ENCODE measurements around the gene MAMDC4.
"Not testable (repeated sequence)": the region's sequence is repeated elsewhere in the genome, so short reads cannot be mapped to it uniquely, and the experiment has no call there.

Gene MAMDC4

GRCh38 chr9:136866898-136867421, 14.8 kb downstream of the MAMDC4 start:
- not testable (repeated sequence) for H2BK12ac ChIP-seq (ENCODE audit: low read length); H4K8ac ChIP-seq (ENCODE audit: low read depth, low read length); H3K4me1 ChIP-seq (ENCODE audit: control insufficient read depth in 2 of 2, insufficient read depth in 1 of 2, low read depth in 1 of 2, low read length in 2 of 2); H2BK120ac ChIP-seq (ENCODE audit: low read depth, low read length); DNase-seq (ENCODE audit: low spot score); H3K18ac ChIP-seq (ENCODE audit: low read length); H3K4me2 ChIP-seq (ENCODE audit: insufficient read depth, low read length, poor library complexity, severe bottlenecking); H3K14ac ChIP-seq (ENCODE audit: low read length); H3K9ac ChIP-seq (ENCODE audit: low read depth, low read length, poor library complexity); H3K27ac ChIP-seq (replicated peaks; ENCODE audit: low read length); H4K91ac ChIP-seq (ENCODE audit: low read depth, low read length, poor library complexity); H2BK15ac ChIP-seq (ENCODE audit: low read length); H3K23ac ChIP-seq (ENCODE audit: low read depth, low read length, poor library complexity); H2AK5ac ChIP-seq (ENCODE audit: low read depth, low read length); H2BK5ac ChIP-seq (ENCODE audit: low read length); H3K27me3 ChIP-seq (ENCODE audit: control insufficient read depth in 3 of 3, insufficient read depth in 3 of 3, low read depth in 1 of 3, low read length in 3 of 3); H3K4ac ChIP-seq (ENCODE audit: low read length)
- Histone ChIP-seq H3K79me1 (ENCODE audit: low read depth, low read length) (peaks cover 24% of the 10 kb centered on the region), H3K36me3 (replicated peaks in 1 of 2; ENCODE audit: control insufficient read depth in 2 of 2, insufficient read depth in 2 of 2, low read length in 2 of 2) (peaks cover 23 to 42% of the 10 kb centered on the region in 2 donors), H2AFZ (ENCODE audit: low read length) (peak overlapping the region; percentile 89), H3K9me3 (replicated peaks in 1 of 2; ENCODE audit: control insufficient read depth in 2 of 2, insufficient read depth in 1 of 2, low read depth in 1 of 2, low read length in 2 of 2) (peaks cover 14 to 33% of the 10 kb centered on the region in 2 donors), H3K4me3 (ENCODE audit: low read length in 2 of 2) (peak overlapping the region in 1 of 2 donors; percentile 92)
- no CpG with 5 or more reads among the region's 29 CpGs for WGBS, 2 donors (ENCODE audit: extremely low coverage in 2 of 2, insufficient read length in 2 of 2, insufficient replicate concordance in 1 of 2)

- H3K27ac ChIP-seq (replicated peaks; ENCODE audit: low read length): no peak overlapping the region
- no peak overlapping the region for H2BK120ac ChIP-seq (ENCODE audit: low read depth, low read length)
- H3K4me2 ChIP-seq (ENCODE audit: insufficient read depth, low read length, poor library complexity, severe bottlenecking): no peak overlapping the region
- no peak for DNase-seq (ENCODE audit: low spot score)
- H2AFZ ChIP-seq (ENCODE audit: low read length): no peak overlapping the region
- no peak overlapping the region for H2AK5ac ChIP-seq (ENCODE audit: low read depth, low read length)
- H3K14ac ChIP-seq (ENCODE audit: low read length): no peak overlapping the region
- H2BK5ac ChIP-seq (ENCODE audit: low read length): no peak overlapping the region
- H3K9ac ChIP-seq (ENCODE audit: low read depth, low read length, poor library complexity): no peak overlapping the region
- WGBS, 2 donors (ENCODE audit: extremely low coverage in 2 of 2, insufficient read length in 2 of 2, insufficient replicate concordance in 1 of 2): no CpG with 5 or more reads among the region's 18 CpGs
- H3K9me3 ChIP-seq (replicated peaks in 1 of 2; ENCODE audit: control insufficient read depth in 2 of 2, insufficient read depth in 1 of 2, low read depth in 1 of 2, low read length in 2 of 2): peaks cover 17 to 38% of the 10 kb centered on the region in 2 donors
- H3K23ac ChIP-seq (ENCODE audit: low read depth, low read length, poor library complexity): no peak overlapping the region
- H3K18ac ChIP-seq (ENCODE audit: low read length): no peak overlapping the region
- no peak overlapping the region for H3K4me3 ChIP-seq (ENCODE audit: low read length in 2 of 2)
- peaks cover 18 to 37% of the 10 kb centered on the region in 2 donors for H3K36me3 ChIP-seq (replicated peaks in 1 of 2; ENCODE audit: control insufficient read depth in 2 of 2, insufficient read depth in 2 of 2, low read length in 2 of 2)
- H4K8ac ChIP-seq (ENCODE audit: low read depth, low read length): no peak overlapping the region
- no peak overlapping the region for H4K91ac ChIP-seq (ENCODE audit: low read depth, low read length, poor library complexity)
- peaks cover 7 to 8% of the 10 kb centered on the region in 2 donors for H3K4me1 ChIP-seq (ENCODE audit: control insufficient read depth in 2 of 2, insufficient read depth in 1 of 2, low read depth in 1 of 2, low read length in 2 of 2)
- no peak overlapping the region for H3K4ac ChIP-seq (ENCODE audit: low read length)
- H2BK12ac ChIP-seq (ENCODE audit: low read length): no peak overlapping the region
- no peaks in the 10 kb centered on the region for H3K27me3 ChIP-seq (ENCODE audit: control insufficient read depth in 3 of 3, insufficient read depth in 3 of 3, low read depth in 1 of 3, low read length in 3 of 3)
- no peak overlapping the region for H2BK15ac ChIP-seq (ENCODE audit: low read length)
- H3K79me1 ChIP-seq (ENCODE audit: low read depth, low read length): peaks cover 21% of the 10 kb centered on the region
Observed at GRCh38 chr9:136867480-136867879, 15.3 kb downstream of the MAMDC4 start.

GRCh38 chr9:136867917-136868316, 15.8 kb downstream of the MAMDC4 start:
- Histone ChIP-seq H3K9ac (ENCODE audit: low read depth, low read length, poor library complexity) (no peak overlapping the region), H4K8ac (ENCODE audit: low read depth, low read length) (no peak overlapping the region), H3K36me3 (replicated peaks in 1 of 2; ENCODE audit: control insufficient read depth in 2 of 2, insufficient read depth in 2 of 2, low read length in 2 of 2) (peaks cover 13 to 32% of the 10 kb centered on the region in 2 donors), H3K9me3 (replicated peaks in 1 of 2; ENCODE audit: control insufficient read depth in 2 of 2, insufficient read depth in 1 of 2, low read depth in 1 of 2, low read length in 2 of 2) (peaks cover 17 to 42% of the 10 kb centered on the region in 2 donors), H2BK12ac (ENCODE audit: low read length) (no peak overlapping the region), H3K18ac (ENCODE audit: low read length) (no peak overlapping the region), H3K4me2 (ENCODE audit: insufficient read depth, low read length, poor library complexity, severe bottlenecking) (no peak overlapping the region), H3K4me1 (ENCODE audit: control insufficient read depth in 2 of 2, insufficient read depth in 1 of 2, low read depth in 1 of 2, low read length in 2 of 2) (peaks cover 7 to 8% of the 10 kb centered on the region in 2 donors), H3K27me3 (ENCODE audit: control insufficient read depth in 3 of 3, insufficient read depth in 3 of 3, low read depth in 1 of 3, low read length in 3 of 3) (no peaks in the 10 kb centered on the region), H3K79me1 (ENCODE audit: low read depth, low read length) (peaks cover 18% of the 10 kb centered on the region), H2BK15ac (ENCODE audit: low read length) (no peak overlapping the region), H2AFZ (ENCODE audit: low read length) (no peak overlapping the region), H3K27ac (replicated peaks; ENCODE audit: low read length) (no peak overlapping the region), H3K4me3 (ENCODE audit: low read length in 2 of 2) (no peak overlapping the region), H2BK120ac (ENCODE audit: low read depth, low read length) (no peak overlapping the region), H4K91ac (ENCODE audit: low read depth, low read length, poor library complexity) (no peak overlapping the region), H2AK5ac (ENCODE audit: low read depth, low read length) (no peak overlapping the region), H3K14ac (ENCODE audit: low read length) (no peak overlapping the region), H3K4ac (ENCODE audit: low read length) (no peak overlapping the region), H3K23ac (ENCODE audit: low read depth, low read length, poor library complexity) (no peak overlapping the region), H2BK5ac (ENCODE audit: low read length) (no peak overlapping the region)
- no CpG with 5 or more reads among the region's 18 CpGs for WGBS, 2 donors (ENCODE audit: extremely low coverage in 2 of 2, insufficient read length in 2 of 2, insufficient replicate concordance in 1 of 2)
- no peak for DNase-seq (ENCODE audit: low spot score)

- no peak overlapping the region for H2BK5ac ChIP-seq (ENCODE audit: low read length)
- WGBS, 2 donors (ENCODE audit: extremely low coverage in 2 of 2, insufficient read length in 2 of 2, insufficient replicate concordance in 1 of 2): no CpG with 5 or more reads among the region's 11 CpGs
Observed at GRCh38 chr9:136868644-136869043, 16.5 kb downstream of the MAMDC4 start.

More at GRCh38 chr9:136868644-136869043, 16.5 kb downstream of the MAMDC4 start:
- Histone ChIP-seq H4K8ac (ENCODE audit: low read depth, low read length) (no peak overlapping the region), H3K4ac (ENCODE audit: low read length) (no peak overlapping the region), H2AK5ac (ENCODE audit: low read depth, low read length) (no peak overlapping the region), H2AFZ (ENCODE audit: low read length) (no peak overlapping the region), H2BK12ac (ENCODE audit: low read length) (no peak overlapping the region), H3K14ac (ENCODE audit: low read length) (peak overlapping the region; percentile 32), H3K23ac (ENCODE audit: low read depth, low read length, poor library complexity) (no peak overlapping the region), H4K91ac (ENCODE audit: low read depth, low read length, poor library complexity) (no peak overlapping the region), H3K9ac (ENCODE audit: low read depth, low read length, poor library complexity) (peak overlapping the region; percentile 30), H3K18ac (ENCODE audit: low read length) (no peak overlapping the region), H2BK120ac (ENCODE audit: low read depth, low read length) (no peak overlapping the region), H2BK15ac (ENCODE audit: low read length) (no peak overlapping the region), H3K9me3 (replicated peaks in 1 of 2; ENCODE audit: control insufficient read depth in 2 of 2, insufficient read depth in 1 of 2, low read depth in 1 of 2, low read length in 2 of 2) (peaks cover 17 to 49% of the 10 kb centered on the region in 2 donors), H3K4me2 (ENCODE audit: insufficient read depth, low read length, poor library complexity, severe bottlenecking) (no peak overlapping the region), H3K36me3 (replicated peaks in 1 of 2; ENCODE audit: control insufficient read depth in 2 of 2, insufficient read depth in 2 of 2, low read length in 2 of 2) (peaks cover 6 to 25% of the 10 kb centered on the region in 2 donors), H3K27me3 (ENCODE audit: control insufficient read depth in 3 of 3, insufficient read depth in 3 of 3, low read depth in 1 of 3, low read length in 3 of 3) (no peaks in the 10 kb centered on the region), H3K79me1 (ENCODE audit: low read depth, low read length) (peaks cover 12% of the 10 kb centered on the region), H3K4me3 (ENCODE audit: low read length in 2 of 2) (no peak overlapping the region), H3K4me1 (ENCODE audit: control insufficient read depth in 2 of 2, insufficient read depth in 1 of 2, low read depth in 1 of 2, low read length in 2 of 2) (peaks cover 7 to 8% of the 10 kb centered on the region in 2 donors), H3K27ac (replicated peaks; ENCODE audit: low read length) (no peak overlapping the region)
- no peak for DNase-seq (ENCODE audit: low spot score)
